Measurements from ENCODE around the gene ZNF17.
A peak's percentile ranks its signal among the peaks of the same experiment; 100 is the strongest.
"Not testable (repeated sequence)": the region's sequence is repeated elsewhere in the genome, so short reads cannot be mapped to it uniquely, and the experiment has no call there.

The ZNF17 gene

DNA sequence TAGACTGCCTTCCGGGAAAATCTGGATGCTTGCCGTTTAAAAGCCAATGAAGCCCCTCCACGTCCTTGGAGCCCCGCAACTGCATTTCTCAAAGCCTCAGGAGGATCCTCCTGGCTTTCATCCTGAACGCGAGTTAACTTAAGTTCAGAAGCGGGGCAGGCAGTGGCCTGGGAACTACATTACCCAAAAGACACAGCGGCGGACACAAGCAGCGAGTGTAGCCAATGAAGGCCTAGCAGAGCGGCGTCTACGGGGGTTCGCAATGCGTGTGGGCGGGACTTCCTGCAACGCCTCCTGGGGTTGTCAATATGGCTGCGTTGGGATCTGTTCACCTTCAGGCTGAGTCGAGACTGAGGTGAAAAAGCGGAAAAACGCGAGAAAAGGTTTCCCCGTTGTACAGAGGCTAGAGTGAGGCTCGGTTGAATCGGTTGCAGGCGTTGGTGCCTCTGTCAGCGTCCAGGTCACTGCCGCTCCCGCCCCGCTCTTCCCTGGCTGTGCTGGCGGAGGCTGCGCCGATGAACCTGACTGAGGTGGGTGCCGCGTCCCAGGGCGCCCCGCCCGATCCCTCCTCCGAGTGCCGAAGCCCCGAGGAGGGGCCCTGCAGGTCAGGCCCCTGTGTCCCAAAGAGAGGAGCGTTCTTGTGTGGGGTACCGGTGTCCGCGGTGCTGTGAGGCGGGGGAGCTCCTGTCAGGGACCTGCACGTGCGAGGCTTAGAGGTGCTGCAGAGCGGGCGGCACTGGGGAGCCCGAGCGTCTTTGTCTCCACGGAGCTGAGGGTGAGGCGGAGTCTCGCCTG, at the start of gene ZNF17:
TSS of gene ZNF17 (plus strand) at position 285 of the 795 bp plus-strand sequence. CDS start 2,455 bp downstream, outside the sequence.
- DNase-seq: peak; percentile 89

DNA sequence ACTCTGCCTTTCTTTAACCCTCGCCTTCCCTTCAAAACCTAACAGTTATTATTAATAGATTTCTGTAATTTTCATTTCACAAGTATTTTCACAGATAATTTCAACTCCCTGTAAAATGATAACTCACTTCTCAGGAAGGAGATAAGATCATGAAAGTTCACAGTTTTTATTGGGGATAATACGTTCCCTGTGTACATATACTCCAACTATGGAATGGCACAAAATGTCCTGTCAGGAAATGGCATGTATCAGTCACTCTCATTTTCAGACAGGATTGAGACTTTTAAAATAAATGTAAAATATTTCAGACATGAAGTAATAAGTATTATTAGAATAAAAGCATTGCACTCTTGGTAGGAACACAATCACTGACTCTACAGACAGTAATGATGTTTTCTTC, 48.5 kb upstream of the ZNF17 start:
- no peak for DNase-seq

DNA sequence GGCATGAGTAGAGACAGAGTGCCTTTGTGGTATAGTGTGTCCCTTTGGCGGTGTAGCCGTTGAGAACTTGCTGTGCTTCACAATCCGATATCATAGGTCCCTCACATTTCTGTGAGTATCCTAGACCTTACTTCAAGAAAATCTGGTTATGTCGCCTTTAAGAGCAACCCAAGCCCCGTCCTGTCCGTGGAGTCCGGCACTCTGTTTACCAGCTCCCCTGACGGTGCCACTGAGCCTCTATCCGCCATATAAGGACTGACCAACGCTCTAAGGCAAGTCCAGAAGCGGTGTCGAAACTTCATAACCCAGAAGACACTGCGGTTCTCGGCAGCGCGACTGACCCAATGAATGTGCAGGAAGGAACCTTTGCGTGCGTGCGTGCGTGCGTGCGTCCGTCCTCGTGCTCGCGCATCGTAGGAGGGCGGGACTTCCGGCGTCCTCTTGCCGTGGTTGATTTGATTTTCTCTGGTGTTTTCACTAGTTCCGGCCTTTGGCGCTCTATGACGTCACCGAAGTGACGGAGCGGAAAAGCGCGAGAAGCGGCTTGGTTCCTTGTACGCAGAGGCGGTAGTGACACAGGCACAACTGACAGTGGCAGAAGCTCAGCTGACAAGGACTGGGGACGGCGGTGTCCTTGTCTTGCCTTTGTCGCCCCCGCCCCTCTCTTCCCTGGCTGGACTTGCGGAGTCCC, 47.8 kb upstream of the ZNF17 start, which contains the start of the genes TRAPPC2B and ZNF547:
TSS of gene TRAPPC2B (plus strand) at position 555 of the 691 bp plus-strand sequence. CDS start 1,283 bp downstream, outside the sequence.
TSS of gene ZNF547 (plus strand) at position 555 of the 691 bp plus-strand sequence. CDS start 5,005 bp downstream, outside the sequence.
- peak; percentile 99 for DNase-seq

DNA sequence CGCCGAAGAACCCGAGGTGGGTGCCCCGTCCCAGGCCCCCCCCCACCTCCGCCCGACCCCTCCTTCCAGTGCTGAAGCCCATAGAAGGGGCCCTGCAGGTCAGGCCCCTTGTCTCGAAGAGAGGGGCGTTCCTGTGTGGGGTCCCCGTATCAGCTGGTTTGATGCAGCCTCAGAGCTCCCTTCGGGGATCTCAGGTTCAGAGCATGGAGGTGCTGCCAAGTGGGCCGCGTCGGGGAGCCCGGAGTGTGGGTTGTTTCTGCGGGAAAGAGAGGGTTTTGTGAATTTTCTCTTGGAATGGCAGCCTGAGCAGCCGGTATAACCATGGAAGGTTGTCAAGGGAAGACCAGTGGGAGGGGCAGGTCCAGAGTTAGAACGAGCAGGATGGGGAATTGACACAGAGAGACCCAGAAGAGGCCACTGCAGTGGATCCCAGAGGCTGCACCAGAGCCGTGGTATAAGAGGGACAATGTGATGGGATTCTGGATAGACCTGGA, 47.2 kb upstream of the ZNF17 start:
- no peak for DNase-seq

DNA sequence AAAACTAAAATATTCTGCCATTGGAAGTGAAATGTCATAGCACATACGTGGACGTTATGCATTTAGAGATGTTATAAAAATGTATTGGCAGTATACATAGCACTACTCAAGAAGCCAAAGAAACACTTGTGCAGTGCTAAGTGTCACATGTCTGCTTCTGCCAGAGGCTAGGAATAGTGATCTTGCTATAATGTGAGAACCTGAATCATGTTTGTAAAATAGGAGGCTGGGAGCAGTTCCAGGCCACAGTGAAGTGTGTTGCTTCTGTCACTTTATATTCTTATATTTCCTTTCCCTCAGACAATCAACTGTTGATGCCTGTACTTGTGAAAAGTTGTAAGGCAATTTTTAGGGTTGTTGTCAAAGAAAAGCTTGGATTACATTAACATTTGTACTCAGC, 44.2 kb upstream of the ZNF17 start:
- no peak for DNase-seq

- DNase-seq: no peak
These were observed 36.8 kb upstream of the ZNF17 start for GRCh38 chr19:57374179-57374578.

DNA sequence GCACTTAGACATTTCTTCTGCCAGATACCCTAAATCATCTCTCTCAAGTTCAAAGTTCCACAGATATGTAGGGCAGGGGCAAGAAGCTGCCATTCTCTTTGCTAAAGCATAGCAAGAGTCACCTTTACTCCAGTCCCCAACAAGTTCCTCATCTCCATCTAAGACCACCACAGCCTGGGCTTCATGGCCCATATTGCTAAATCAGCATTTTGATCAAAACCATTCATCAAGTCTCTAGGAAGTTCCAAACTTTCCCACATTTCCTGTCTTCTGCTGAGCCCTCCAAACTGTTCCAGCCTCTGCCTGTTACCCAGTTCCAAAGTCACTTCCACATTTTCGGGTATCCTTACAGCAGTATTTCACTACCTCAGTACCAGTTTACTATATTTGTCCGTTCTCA, 36.3 kb upstream of the ZNF17 start:
- DNase-seq: not testable (repeated sequence)

GRCh38 chr19:57376151-57376550, 34.8 kb upstream of the ZNF17 start:
- DNase-seq: no peak

GRCh38 chr19:57377498-57378146, 33.3 kb upstream of the ZNF17 start:
- no peak for DNase-seq

DNA sequence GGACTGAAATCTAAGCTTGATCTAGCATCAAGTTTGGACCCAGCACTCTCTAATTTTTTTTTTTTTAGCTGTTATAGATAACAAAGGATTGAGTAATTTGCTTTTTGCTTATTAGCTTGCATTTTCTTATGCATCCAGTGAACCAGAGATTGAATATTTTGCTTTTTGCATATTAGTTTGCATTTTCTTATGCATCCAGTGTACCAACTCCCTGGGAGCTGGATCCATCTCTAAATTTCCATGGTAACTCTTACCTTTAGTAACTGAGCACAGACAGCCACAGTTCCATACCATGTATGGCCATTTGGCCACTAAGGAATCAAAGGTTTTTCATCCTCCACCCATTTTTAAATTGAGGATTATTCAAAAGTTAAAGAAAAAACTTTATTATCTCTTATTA, 30.0 kb upstream of the ZNF17 start:
- no peak for DNase-seq

- DNase-seq: no peak
These were observed 28.0 kb upstream of the ZNF17 start for GRCh38 chr19:57382806-57383488.

GRCh38 chr19:57389194-57389729, 21.7 kb upstream of the ZNF17 start:
- no peak for DNase-seq

DNA sequence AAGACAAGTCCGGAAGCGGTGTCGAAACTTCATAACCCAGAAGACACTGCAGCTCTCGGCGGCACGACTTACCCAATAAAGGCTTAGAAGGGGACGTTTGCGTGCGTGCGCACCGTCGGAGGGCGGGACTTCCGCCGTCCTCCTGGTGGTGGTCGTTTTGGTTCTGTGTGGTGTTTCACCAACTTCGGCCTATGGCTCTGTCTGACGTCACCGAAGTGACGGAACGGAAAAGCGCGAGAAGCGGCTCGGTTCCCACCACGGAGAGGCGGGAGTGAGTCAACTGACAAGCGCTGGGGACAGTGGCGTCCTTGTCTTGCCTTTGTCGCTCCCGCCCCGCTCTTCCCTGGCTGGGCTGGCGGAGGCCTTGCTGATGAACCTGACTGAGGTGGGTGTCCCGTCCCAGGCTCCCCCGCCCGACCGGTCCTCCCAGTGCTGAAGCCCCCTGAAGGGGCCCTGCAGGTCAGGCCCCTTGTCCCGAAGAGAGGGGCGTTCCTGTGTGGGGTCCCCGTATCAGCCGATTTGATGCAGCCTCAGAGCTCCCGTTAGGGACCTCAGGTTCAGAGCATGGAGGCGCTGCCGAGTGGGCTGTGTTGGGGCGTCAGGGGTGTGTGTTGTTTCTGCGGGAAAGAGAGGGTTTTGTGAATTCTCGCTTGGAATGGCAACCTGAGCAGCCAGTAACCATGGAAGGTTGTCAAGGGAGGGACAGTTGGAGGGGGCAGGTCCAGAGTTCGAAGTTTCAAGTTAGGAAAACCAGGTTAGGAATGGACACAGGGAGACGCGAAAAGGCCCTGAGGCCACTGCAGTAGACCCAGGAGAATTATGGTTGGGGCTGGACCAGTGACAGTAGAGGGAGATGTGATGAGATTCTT, 21.0 kb upstream of the ZNF17 start, which contains the start of gene ZNF548:
TSS of gene ZNF548 (plus strand) at position 125 of the 869 bp plus-strand sequence. CDS start at position 371, 246 bp downstream.
- peak; percentile 97 for DNase-seq

DNA sequence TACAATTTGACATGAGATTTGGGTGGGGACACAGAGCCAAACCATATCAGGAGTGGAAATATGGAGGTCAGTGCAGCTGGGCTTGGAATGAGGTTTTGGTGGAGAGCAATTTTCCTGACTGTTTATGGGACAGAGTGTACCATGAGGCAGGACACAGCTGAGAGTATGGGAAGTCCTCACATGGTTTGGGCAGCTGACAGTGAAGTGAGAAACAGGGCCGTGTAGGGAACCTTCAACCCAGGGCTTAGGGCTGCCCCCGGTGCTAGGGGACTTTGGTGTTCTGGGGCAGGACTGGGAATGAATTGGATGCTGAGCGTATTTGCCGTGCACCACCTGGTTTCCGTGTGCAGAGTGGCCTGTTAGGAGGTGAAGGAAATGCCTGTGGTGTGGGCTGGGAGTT, 15.3 kb upstream of the ZNF17 start:
- DNase-seq: no peak

GRCh38 chr19:57398868-57399267, 12.1 kb upstream of the ZNF17 start:
- DNase-seq: no peak

GRCh38 chr19:57403737-57404563, 7.0 kb upstream of the ZNF17 start:
- no peak for DNase-seq

GRCh38 chr19:57406516-57407123, 4.3 kb upstream of the ZNF17 start:
- peak; percentile 30 for DNase-seq

DNA sequence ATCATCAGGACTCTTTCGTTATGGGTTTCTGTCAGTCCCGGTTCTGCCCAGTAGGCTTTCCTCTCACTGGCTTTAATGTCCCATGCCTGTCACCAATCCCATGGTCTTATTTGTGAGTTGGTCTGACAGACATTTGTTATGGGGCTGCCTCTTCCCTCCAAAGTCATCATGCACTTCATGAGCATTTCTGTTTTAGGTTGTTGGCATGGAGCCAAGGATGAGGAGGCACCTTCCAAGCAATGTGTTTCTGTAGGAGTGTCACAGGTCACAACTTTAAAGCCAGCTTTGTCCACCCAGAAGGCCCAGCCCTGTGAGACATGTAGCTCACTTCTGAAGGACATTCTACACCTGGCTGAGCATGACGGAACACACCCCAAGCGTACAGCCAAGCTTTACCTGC, 8.5 kb downstream of the ZNF17 start:
- DNase-seq: no peak

- no peak for DNase-seq
These were observed 10.1 kb downstream of the ZNF17 start for GRCh38 chr19:57421037-57421436.

All from amniotic stem cell (primary cell).